Ovary (tissue), 9 donors: Measurements from ENCODE around the gene SNAP29. TPM values are rescaled to one million over a fixed set of nuclear protein-coding genes. Genes with fewer than 3 reads are reported as not detected.
"Not testable (repeated sequence)": the region's sequence is repeated elsewhere in the genome, so short reads cannot be mapped to it uniquely, and the experiment has no call there.

Experiments used
- DNase-seq, 5 donors: peaks; one replicate each; pipeline ENCODE4 v3.0.0-alpha.2; 2019 to 2020
- H3K27ac ChIP-seq, 2 donors: fragments of 200-600 bp; one replicate each; pipeline versions ENCODE4 v1.5.1 to v1.8.0; 2019 to 2022
- H3K27me3 ChIP-seq: fragments of 200-600 bp; one replicate; pipeline ENCODE4 v1.8.0; 2022
- H3K36me3 ChIP-seq: fragments of 200-600 bp; sonication (generic); one replicate; pipeline ENCODE4 v1.5.1; 2019
- H3K4me1 ChIP-seq: one replicate; pipeline ENCODE4 v1.8.1; 2013; ENCODE audit warnings: mild to moderate bottlenecking, moderate library complexity; ENCODE audit not compliant: insufficient read depth
- H3K4me3 ChIP-seq: fragments of 200-600 bp; sonication (generic); one replicate; pipeline ENCODE4 v1.5.1; 2017
- H3K9me3 ChIP-seq, 2 donors: fragments of 200-600 bp in 1 of 2; sonication (generic) in 1 of 2; one replicate each; pipeline versions ENCODE4 v1.5.1 to v1.8.1; 2013 to 2019; ENCODE audit warnings: mild to moderate bottlenecking in 1 of 2, moderate library complexity in 1 of 2
- CTCF ChIP-seq, 3 donors: fragments of 450-650 bp in 2 of 3; fragments of 200-600 bp in 1 of 3; IDR thresholded peaks; one replicate each; pipeline versions ENCODE4 v1.5.1 to v1.8.0; 2016 to 2022; ENCODE audit warnings: antibody characterized with exemption in 3 of 3, mild to moderate bottlenecking in 1 of 3
- EP300 ChIP-seq: sonication (generic); formaldehyde crosslinking; IDR thresholded peaks from one replicate; pipeline ENCODE4 v1.6.1; 2017; ENCODE audit warnings: antibody characterized with exemption
- POLR2A ChIP-seq: fragments of 450-650 bp; IDR thresholded peaks from one replicate; pipeline ENCODE4 v1.6.1; 2017; ENCODE audit warnings: antibody characterized with exemption, mild to moderate bottlenecking, moderate library complexity
- WGBS, 3 donors: extraction: QIAGEN DNeasy Blood & Tissue Kit in 1 of 3; methylation state at CpG; one replicate each; pipeline versions ENCODE4 v1.1.5 to v1.1.7; 2013 to 2017; 5-methylcytosine and 5-hydroxymethylcytosine counted together
- intact Hi-C, 4 donors: fragments of 100-400 bp; cut with DNase I; formaldehyde crosslinking; loops; one replicate each; pipeline versions ENCODE4 v1.11.0 to v1.15.1; 2022 to 2023
- polyA plus RNA-seq, 2 donors: library from polyadenylated mRNA; stranded (reverse); fragments of 200-250 nt in 1 of 2; fragments of 350-450 nt in 1 of 2; fragmentation: Illumina TruSeq in 1 of 2; extraction: RNeasy Lipid Tissue Mini Kit (QIAGEN cat#74804) in 1 of 2; gene quantifications; one replicate each; pipeline ENCODE4 v1.2.3, GENCODE V29; 2013 to 2014
- total RNA-seq, 7 donors: library from RNA; depleted of rRNA in 2 of 7; stranded (reverse); fragments of >200 nt in 2 of 7; fragmentation: NEBNext Ultra II Directional in 3 of 7; extraction: Animal tissue kit (Norgen Biotek cat#: 25700) in 3 of 7; gene quantifications; one replicate each; pipeline versions ENCODE4 v1.1.0 to v1.2.4, GENCODE V29; 2016 to 2023
- donor health status: DM: no; HTN: no; CAD: no; lungs with moderate emphysema.
- donor health status: DM: no; HTN: no; CAD: no.
- donor health status: Bipolar disorder and iron deficiency.
- donor health status: DM: yes; HTN: yes; CAD: no.
- donor health status: DM: no; HTN: no; CAD: no.
- donor health status: DM: yes; HTN: yes; CAD: no.

Gene SNAP29
- total and polyA plus RNA-seq, 9 donors = 12.0 to 58.6 (median 22.9) TPM

DNA sequence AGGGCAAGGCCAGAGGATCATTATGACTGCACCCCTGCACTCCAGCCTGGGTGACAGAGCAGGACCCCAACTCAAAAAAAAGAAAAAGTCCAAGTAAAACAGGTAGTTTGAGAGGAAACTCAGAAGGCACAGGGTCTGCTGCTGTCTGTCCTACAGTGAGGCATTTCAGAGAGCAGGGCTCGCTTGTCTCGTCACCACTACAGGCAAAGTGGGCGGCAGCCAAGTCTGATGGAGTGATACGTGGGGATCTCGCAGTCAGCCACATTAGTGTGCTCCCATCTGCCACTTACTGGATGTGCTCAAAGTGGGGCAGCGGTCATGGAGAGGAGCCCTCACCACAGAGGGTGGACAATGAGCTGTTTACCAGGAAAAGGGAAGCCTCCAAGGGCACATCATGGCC is 42.2 kb upstream of the SNAP29 start:
- no peak for DNase-seq
- WGBS, 3 donors = 95% methylated on average over 6 of the region's 6 CpGs
- H3K4me1 ChIP-seq = no peaks in the 10 kb centered on the region
- no peak overlapping the region for H3K27ac ChIP-seq
- no peaks in the 10 kb centered on the region for H3K36me3 ChIP-seq
- intact Hi-C loops = no loop called here
- H3K27me3 ChIP-seq = no peaks in the 10 kb centered on the region
- H3K9me3 ChIP-seq = no peaks in the 10 kb centered on the region
- TF ChIP-seq CTCF (IDR thresholded peaks at IDR 0.05) (no peak), POLR2A (no peak), EP300 (no peak)
- no peak overlapping the region for H3K4me3 ChIP-seq

DNA sequence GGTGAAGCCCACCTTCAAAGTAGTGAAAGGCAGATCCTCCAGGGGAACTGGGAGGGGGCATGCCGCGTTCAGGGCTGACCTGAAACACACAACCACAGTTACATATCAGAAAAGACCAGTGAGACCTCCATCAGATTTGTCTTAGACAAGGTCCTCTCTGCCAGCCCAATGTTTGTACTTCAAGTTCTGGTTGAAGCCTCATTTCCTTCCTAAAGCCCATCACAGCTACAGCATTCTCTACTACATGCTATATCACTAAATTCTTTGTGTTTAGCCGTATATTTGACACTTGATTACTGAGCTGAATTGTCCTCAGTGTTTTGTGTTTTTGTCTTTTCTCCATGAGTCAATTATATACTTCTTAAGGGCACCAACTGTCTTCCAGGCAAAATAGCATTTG is 40.3 kb upstream of the SNAP29 start:
- no peak for DNase-seq
- intact Hi-C loops = no loop called here
- no peaks in the 10 kb centered on the region for H3K36me3 ChIP-seq

DNA sequence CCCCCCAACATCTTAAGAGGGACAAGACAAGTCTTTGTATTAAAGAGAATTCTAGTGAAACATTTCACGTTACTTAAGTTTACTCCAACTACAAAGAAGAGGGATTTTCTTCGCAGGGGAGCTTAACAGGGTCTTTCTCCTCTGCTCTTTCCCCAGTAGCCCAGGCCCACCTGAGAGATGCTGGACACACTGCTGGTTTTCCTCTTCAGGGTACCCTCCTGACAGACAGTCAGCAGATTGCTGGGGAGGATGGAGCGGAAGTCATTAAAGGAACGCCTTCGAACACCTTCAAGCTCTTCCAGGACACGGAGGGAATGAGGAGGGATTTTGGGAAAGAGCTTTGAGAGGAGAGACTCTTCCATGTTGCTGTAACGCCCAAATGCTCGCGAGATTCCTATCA is 39.3 kb upstream of the SNAP29 start:
- H3K9me3 ChIP-seq = no peaks in the 10 kb centered on the region
- no peaks in the 10 kb centered on the region for H3K4me1 ChIP-seq
- TF ChIP-seq POLR2A (no peak), EP300 (no peak), CTCF (IDR thresholded peaks at IDR 0.05) (no peak)
- no peaks in the 10 kb centered on the region for H3K36me3 ChIP-seq
- WGBS, 3 donors = 92 to 96% (median 95%) methylated on average over 9 of the region's 9 CpGs
- no peak for DNase-seq
- H3K27ac ChIP-seq = no peak overlapping the region
- H3K27me3 ChIP-seq = no peaks in the 10 kb centered on the region
- intact Hi-C loops = no loop called here
- H3K4me3 ChIP-seq = no peak overlapping the region

More for the DNA sequence above, 40.3 kb upstream of the SNAP29 start:
- Histone ChIP-seq H3K9me3 (no peaks in the 10 kb centered on the region), H3K4me3 (no peak overlapping the region), H3K27me3 (no peaks in the 10 kb centered on the region), H3K27ac (no peak overlapping the region), H3K4me1 (no peaks in the 10 kb centered on the region)
- 91 to 92% (median 91%) methylated on average over 3 of the region's 3 CpGs for WGBS, 3 donors
- no peak for TF ChIP-seq EP300
- no peak for TF ChIP-seq POLR2A
- no peak for TF ChIP-seq CTCF (IDR thresholded peaks at IDR 0.05)

GRCh38 chr22:20821717-20822239 is 37.0 kb upstream of the SNAP29 start:
- DNase-seq, H3K27ac ChIP-seq, H3K27me3 ChIP-seq, H3K4me1 ChIP-seq, H3K4me3 ChIP-seq, intact Hi-C loops, H3K9me3 ChIP-seq, H3K36me3 ChIP-seq: not testable (repeated sequence)
- 94 to 97% (median 96%) methylated on average over 8 of the region's 8 CpGs for WGBS, 3 donors

- H3K4me3 ChIP-seq = no peak overlapping the region
- no peak overlapping the region for H3K27ac ChIP-seq
- no peaks in the 10 kb centered on the region for H3K36me3 ChIP-seq
- TF ChIP-seq EP300 = no peak
- WGBS, 3 donors = 95 to 97% (median 95%) methylated on average over 5 of the region's 5 CpGs
- intact Hi-C loops = no loop called here
- DNase-seq = no peak
- H3K27me3 ChIP-seq = no peaks in the 10 kb centered on the region
- H3K4me1 ChIP-seq = no peaks in the 10 kb centered on the region
- no peaks in the 10 kb centered on the region for H3K9me3 ChIP-seq
Measured at GRCh38 chr22:20822240-20822639, 36.6 kb upstream of the SNAP29 start.
